GM19351 (cell line): Measurements from ENCODE around the gene CYBA.

ENCODE experiments used
- ATAC-seq: cut with Tn5 transposase; IDR thresholded peaks from one replicate; pipeline ENCODE4 v1.9.1; 2021; ENCODE audit warnings: mild to moderate bottlenecking, moderate library complexity; ENCODE audit not compliant: unreplicated experiment

Gene CYBA

GRCh38 chr16:88647178-88648070 is 3.4 kb downstream of the CYBA start:
- ATAC-seq = no peak

- ATAC-seq = no peak
These were observed 4.4 kb downstream of the CYBA start for GRCh38 chr16:88646345-88647034.

GRCh38 chr16:88645941-88646340 is 4.9 kb downstream of the CYBA start:
- no peak for ATAC-seq

- no peak for ATAC-seq
These were observed 5.4 kb downstream of the CYBA start for GRCh38 chr16:88645455-88645854.

GRCh38 chr16:88643644-88643932 is 7.3 kb downstream of the CYBA start:
- no peak for ATAC-seq

- ATAC-seq = no peak
These were observed 7.8 kb downstream of the CYBA start for GRCh38 chr16:88642881-88643643.

- ATAC-seq = no peak
These were observed 10.2 kb downstream of the CYBA start for GRCh38 chr16:88640498-88641247.

- no peak for ATAC-seq
These were observed 10.8 kb downstream of the CYBA start for GRCh38 chr16:88640039-88640495.

- ATAC-seq = no peak
These were observed 11.4 kb downstream of the CYBA start for GRCh38 chr16:88639231-88640038.

- no peak for ATAC-seq
These were observed 12.3 kb downstream of the CYBA start, which contains the start of gene IL17C for GRCh38 chr16:88638323-88639230. Gene IL17C (plus strand): TSS chr16:88638572. CDS start chr16:88638642, 70 bp downstream.

GRCh38 chr16:88636488-88637265 is 14.2 kb downstream of the CYBA start:
- ATAC-seq = no peak

GRCh38 chr16:88635671-88636319 is 15.1 kb downstream of the CYBA start:
- no peak for ATAC-seq

- ATAC-seq = no peak
These were observed 15.7 kb downstream of the CYBA start for GRCh38 chr16:88634994-88635670.

- ATAC-seq = peak; percentile 46
These were observed 16.5 kb downstream of the CYBA start for GRCh38 chr16:88634141-88634993.

GRCh38 chr16:88633684-88634140 is 17.1 kb downstream of the CYBA start:
- peak; percentile 33 for ATAC-seq

GRCh38 chr16:88632587-88632930 is 18.3 kb downstream of the CYBA start:
- no peak for ATAC-seq
